NOMO-1 (cell line): ENCODE measurements around the gene SPTBN2.

Source experiments
- DNase-seq, 2 experiments: peaks; one replicate each; lab custom pipeline; 2025; ENCODE audit not compliant: unreplicated experiment in 2 of 2; lab: John Stamatoyannopoulos, UW

SPTBN2 gene

GRCh38 chr11:66728693-66729385 lies at the start of gene SPTBN2:
Gene SPTBN2, minus strand, starts transcription at chr11:66729216. Its CDS starts 7,976 bp downstream, at chr11:66721240.
- DNase-seq: no peak

GRCh38 chr11:66768818-66769217 lies 39.8 kb upstream of the SPTBN2 start:
- no peak for DNase-seq

DNA sequence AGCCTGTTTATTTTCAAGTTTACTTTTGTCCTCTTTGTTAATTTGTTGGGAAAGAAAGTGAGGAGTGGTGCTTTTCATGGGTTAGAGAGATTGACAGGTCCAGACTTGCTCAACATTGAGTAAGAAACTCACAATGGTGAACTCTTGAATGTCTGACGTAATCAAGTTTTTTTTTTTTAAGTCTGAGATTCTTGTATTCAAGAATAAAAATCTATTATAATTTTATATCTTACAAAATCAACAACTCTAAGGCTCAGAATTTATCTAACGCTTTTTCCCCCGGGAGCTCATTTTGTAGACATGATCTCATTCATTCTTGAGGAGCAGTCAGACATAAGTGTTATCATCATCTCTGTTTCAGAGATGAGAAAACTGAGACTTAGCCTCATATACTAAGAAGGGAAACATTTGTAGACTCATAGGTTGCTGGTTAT lies 39.1 kb upstream of the SPTBN2 start:
- DNase-seq: peak in 1 of 2 experiments; percentile 45

GRCh38 chr11:66767666-66768065 lies 38.6 kb upstream of the SPTBN2 start:
- no peak for DNase-seq

DNA sequence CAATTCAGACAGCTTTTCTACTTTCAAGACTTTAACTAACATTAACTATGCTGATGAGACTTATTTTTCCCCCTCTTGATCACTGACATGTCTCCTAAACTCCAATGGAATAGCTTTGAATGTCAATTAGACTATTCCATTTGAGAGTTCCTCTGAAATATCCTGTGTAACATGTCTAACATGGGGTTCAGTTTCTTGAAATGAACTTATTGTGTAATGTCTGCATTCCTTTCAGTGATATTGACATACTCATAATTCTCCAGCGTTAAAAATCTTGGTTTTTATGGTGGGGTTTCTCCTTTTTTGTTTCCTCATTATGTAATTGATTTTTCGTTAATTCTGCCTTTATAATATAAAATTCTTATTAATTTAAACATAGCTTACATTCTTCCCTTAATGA lies 37.7 kb upstream of the SPTBN2 start:
- no peak for DNase-seq

GRCh38 chr11:66762088-66762487 lies 33.1 kb upstream of the SPTBN2 start:
- no peak for DNase-seq

GRCh38 chr11:66752148-66752547 lies 23.1 kb upstream of the SPTBN2 start:
- DNase-seq: no peak

DNA sequence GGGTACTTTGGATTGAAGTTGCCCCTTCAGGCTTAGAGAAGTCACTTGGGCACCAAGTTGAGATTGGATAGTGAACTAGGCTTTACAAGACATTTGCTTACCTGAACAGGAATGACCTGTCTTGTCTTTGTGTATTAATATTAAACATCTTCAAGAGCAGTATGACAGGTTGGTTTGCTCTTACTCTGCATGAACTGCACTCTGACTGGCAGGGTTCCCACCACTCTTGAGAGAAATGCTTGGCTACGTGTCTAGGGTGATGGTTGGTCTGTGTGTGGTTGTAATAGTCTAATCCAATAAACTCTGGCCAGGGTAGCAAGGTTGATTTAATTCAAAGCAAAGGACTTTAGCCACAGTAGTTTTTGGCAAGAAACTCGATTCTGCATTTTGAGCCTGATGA lies 20.1 kb upstream of the SPTBN2 start:
- DNase-seq: no peak

DNA sequence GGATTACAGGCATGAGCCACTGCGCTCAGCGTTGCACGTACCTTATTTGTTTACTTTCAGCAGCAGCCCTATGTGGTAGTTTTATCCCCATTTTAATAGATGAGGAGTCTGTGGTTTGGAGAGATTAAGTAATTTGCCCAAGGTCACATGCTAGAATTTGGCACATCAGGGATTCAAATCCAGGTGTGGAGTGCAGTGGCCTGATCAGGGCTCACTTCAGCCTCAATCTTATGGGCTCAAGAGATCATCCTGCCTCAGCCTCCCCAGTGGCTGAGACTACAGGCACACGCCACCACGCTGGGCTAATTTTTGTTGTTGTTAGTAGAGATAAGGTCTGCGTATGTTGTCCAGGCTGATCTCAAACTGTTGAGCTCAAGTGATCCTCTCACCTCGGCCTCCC lies 18.5 kb upstream of the SPTBN2 start:
- DNase-seq: no peak

DNA sequence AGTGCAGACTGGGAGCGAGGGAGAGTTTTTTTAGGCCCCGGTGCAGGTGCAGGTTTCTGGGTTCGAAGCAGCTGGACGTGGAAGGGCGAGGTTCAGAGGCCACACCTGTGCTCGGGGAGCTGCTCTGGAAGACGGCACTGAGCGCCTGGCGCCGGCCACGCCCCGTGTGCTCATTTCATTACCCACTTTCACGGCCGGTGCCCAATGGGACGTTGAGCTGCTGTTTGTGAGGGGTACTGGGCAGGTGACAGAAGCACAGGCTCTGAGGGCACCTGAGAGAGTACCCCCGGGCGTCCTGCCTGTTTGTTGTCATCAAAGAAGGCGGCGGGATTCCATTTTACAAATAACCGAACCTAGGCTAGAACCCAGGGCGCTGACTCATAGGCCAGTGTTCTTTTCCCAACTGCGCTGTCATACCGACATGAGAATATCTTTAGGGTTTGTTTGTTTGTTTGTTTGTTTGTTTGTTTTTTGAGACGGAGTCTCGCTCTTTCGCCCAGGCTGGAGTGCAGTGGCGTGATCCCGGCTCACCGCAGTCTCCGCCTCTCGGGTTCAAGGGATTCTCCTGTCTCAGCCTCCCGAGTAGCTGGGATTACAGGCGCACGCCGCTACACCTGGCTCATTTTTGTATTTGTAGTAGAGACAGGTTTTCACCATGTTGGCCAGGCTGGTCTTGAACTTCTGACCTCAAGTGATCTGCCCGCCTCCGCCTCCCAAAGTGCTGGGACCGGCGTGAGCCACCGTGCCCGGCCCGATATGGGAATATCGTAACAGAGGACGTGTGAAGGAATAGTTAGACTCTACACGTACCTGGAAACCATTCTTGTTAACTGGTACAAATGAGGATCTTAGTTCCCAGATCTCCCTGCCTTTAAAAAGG lies 16.6 kb upstream of the SPTBN2 start:
- no peak for DNase-seq

GRCh38 chr11:66744485-66745355 lies 15.7 kb upstream of the SPTBN2 start:
- DNase-seq: peak; percentile 47 to 84

DNA sequence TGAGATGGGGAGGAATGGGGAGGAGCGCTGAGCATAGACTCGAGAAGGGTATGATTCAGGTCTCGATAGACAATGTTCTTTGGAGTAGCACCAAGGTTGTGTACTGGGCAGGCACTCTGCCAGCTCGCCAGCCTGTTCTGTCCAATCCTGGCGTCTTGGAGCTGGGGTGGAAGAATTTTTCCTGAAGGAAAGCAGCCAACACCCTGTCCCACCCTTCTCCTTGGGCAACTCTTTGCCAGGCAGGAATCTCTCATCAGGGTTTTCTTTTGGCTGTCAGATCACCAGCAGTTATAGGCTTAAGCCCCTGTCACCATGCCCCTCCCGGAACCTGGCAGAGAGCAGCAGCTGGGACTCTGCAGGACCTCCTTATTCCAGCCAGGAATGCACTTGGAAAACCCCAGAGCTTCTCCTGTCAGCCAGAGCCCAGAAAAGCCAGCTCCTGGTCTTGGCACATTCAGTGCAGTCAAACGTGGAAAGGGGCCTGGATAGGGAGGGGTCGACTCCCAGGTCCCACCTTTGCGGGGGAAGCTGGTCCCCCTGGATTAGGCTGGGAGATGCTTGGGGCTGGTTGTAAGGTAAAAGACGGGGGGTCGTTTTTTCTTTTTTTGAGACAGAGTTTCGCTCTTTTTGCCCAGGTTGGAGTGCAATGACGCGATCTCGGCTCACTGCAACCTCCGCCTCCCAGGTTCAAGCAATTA lies 14.4 kb upstream of the SPTBN2 start:
- DNase-seq: no peak

DNA sequence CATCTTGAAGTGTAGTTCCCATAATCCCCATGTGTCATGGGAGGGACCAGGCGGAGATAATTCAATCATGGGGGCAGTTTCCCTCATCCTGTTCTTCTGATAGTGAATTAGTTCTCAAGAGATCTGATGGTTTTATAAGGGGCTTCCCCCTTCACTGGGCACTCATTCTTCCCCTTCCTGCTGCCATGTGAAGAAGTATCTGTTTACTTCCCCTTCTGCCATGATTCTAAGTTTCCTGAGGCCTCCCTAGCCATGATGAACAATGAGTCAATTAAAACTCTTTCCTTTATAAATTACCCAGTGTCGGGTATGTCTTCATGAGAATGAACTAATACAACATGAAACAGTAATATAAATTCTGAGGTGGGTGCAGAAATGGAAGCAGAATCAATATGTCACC lies 12.1 kb upstream of the SPTBN2 start:
- DNase-seq: no peak

GRCh38 chr11:66739983-66740382 lies 11.0 kb upstream of the SPTBN2 start:
- no peak for DNase-seq

DNA sequence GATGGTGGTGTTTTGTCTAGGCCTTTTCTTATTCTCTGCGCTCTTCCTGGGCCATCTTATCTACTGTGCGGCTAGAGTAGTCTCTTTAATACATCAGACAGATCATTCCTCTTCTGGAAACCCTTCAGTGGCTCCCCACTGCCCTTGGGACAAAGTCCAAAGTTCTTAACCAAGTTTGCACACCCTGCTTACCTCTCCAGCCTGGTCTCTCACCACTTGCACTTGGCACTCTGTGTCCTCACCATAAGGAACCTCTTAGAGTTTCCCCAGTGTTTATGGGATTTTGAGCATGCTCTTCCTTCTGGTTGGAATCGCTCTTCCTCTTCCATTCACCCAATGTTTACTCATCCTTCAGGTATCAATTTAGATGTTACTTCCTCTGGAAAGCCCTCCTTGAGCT lies 5.2 kb upstream of the SPTBN2 start:
- no peak for DNase-seq

DNA sequence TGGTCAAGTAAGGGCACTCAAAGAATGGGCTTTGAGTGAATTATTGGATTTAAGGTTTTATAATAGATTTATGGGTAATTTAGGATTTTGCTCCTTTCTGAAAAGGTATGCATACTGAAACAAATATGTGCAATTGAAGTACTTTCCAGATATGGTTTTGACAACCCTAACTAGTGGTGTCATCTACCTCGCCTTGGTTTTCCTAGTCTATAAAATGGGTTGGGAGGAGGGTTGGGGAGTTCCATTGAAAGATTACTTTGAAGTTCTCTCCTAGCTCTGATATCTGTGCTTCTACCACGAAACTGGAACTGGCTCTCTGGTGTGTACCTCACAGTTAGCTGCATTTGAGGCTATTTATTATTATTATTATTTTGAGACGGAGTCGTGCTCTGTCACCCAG lies 431 bp upstream of the SPTBN2 start:
- no peak for DNase-seq

DNA sequence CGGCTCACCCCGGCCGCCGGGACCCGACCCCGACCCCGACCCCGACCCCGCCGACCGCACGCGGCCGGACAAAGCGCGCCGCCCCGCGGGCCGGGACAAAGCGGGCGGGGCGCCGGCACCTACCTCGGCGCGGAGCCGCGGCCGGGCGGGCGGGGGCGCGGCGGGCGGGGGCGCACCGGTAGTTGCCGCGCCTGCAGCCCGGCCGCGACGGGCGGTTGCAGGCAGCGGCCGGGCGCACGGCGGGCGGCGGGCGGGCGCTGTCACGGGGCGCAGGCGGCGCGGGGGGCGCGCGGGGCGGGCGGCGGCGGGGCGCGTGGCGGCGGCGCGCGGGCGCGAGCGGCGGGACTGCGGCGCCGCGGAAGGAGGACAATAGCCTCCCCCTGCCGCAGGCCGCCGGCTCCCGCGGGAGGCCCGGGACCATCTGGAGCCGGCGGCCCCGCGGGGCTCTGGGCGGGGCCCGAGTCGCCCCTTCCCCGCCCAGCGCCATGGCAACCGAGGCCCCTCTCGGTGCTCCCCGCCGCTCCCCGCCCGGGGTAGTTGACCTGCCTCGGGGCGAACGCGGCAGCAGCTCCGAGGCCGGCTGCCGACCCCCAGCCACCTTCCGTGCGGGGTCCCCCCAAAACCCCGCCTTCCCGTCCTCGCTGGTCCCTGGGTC lies 851 bp downstream of the SPTBN2 start:
- no peak for DNase-seq

- no peak for DNase-seq
Observed at GRCh38 chr11:66727282-66728037, 1.6 kb downstream of the SPTBN2 start.

DNA sequence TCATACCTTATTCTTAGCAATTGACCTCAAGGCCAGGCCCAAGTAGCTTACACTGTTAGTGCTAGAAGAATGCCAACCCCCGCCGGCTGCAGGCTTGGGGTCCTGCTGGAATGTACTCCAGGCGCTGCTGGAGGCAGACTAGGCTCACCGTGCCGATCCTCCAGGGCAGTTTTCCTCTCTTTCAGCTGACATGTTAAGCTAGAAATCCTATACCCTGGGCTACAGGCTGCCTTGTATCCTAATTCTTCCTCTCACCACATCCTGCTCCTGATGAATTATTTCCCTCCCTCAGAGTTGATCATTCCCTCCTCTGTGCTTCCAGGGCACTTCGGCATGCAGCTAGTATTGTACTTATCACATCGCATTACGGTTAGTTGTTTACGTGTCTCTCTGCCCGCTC lies 3.4 kb downstream of the SPTBN2 start:
- no peak for DNase-seq
